8988T (cell line): ENCODE results near the gene MICAL3.
"Not testable (repeated sequence)": the region's sequence is repeated elsewhere in the genome, so short reads cannot be mapped to it uniquely, and the experiment has no call there.

Source experiments
- DNase-seq: peaks from one replicate; pipeline ENCODE4 v3.0.0; 2011

Gene MICAL3

GRCh38 chr22:18059991-18060390 is 35.6 kb upstream of the MICAL3 start:
- DNase-seq: no peak

DNA sequence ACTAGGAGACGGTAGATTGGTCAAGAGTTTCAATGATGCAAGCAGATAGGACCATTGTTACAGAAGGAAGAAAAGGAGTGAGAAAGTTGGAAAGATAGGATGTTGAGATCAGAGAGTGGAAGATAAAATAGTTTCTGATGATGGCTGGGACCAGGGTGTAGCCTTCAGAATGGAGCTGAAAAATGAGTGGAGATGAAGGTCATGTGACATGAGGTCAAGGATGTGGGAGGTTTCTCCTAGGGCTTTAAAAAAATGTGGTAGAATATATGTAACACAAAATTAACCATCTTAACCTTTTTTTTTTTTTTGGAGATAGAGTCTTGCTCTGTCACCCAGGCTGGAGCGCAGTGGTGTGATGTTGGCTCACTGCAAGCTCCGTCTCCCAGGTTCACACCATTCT is 35.1 kb upstream of the MICAL3 start:
- DNase-seq: no peak

- DNase-seq: no peak
These were observed 34.7 kb upstream of the MICAL3 start for GRCh38 chr22:18059094-18059417.

- DNase-seq: no peak
These were observed 34.2 kb upstream of the MICAL3 start for GRCh38 chr22:18058371-18059093.

GRCh38 chr22:18057568-18058209 is 33.3 kb upstream of the MICAL3 start:
- no peak for DNase-seq

GRCh38 chr22:18056807-18057474 is 32.6 kb upstream of the MICAL3 start:
- DNase-seq: no peak

DNA sequence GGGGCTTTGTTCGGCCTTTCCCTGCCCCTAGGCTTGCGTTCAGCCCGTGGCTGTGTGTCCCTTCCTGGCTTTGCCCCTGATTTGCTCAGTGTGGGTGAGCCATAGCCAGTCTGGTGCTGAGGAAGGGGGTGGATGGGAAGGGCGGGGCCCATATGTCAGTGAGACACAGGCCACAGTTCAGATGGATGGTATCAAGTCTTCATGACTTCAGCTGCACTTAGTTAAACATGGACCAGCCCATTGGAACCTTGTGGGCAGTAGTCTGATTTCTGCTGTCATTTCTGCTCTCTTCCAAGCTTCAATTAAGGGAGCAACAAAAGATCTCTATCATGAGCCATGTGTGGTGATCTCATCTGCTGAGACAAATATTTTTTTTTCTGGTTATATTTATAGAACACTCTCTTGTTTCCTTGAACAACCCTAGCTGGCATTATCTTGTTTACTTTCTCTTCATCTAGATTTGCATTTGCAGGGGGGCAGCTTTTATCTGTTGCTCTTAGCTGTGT is 31.9 kb upstream of the MICAL3 start:
- no peak for DNase-seq

- DNase-seq: no peak
These were observed 31.3 kb upstream of the MICAL3 start for GRCh38 chr22:18055619-18056160.

DNA sequence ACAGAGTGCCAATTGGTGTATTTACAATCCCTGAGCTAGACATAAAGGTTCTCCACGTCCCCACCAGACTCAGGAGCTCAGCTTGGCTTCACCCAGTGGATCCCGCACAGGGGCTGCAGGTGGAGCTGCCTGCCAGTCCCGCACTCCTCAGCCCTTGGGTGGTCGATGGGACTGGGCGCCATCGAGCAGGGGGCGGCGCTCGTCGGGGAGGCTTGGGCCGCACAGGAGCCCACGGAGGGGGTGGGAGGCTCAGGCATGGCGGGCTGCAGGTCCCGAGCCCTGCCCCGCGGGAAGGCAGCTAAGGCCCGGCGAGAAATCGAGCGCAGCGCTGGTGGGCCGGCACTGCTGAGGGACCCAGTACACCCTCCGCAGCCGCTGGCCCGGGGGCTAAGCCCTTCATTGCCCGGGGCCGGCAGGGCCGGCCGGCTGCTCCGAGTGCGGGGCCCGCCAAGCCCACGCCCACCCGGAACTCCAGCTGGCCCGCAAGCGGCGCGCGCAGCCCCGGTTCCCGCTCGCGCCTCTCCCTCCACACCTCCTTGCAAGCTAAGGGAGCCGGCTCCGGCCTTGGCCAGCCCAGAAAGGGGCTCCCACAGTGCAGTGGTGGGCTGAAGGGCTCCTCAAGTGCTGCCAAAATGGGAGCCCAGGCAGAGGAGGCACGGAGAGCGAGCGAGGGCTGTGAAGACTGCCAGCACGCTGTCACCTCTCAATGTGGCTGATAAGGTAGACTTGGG is 29.0 kb upstream of the MICAL3 start:
- not testable (repeated sequence) for DNase-seq

DNA sequence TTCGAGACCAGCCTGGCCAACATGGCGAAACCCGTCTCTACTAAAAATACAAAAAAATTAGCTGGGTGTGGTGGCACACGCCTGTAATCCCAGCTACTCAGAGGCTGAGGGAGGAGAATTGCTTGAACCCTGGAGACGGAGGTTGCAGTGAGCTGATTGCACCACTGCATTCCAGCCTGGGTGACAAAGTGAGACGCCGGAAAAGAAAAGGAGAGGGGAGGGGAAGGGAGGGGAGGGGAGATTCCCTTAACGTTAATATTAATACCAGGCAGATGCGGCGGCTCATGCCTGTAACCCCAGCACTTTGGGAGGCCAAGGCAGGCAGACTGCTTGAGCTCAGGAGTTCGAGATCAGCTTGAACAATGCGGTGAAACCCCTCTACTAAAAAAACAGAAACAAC is 26.8 kb upstream of the MICAL3 start:
- not testable (repeated sequence) for DNase-seq

DNA sequence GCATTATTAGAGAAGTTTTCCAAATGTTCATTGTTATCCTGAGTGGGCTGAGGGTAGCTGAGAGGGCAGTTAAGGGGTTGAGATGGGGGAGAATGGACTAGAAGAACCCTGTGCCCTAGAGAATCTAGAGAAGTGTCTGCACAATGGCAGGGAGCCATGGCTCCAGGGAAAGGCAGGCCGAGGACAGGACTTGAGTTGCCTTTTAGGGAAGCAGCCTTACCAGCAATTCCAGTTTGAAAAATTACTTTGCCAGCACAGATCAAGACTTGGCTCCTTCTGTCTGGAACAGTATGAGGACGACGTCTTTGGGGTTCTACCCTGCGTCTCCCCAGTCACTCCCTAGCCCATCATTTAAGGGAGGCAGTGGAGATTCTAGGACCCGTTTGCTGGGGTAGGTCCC is 25.7 kb upstream of the MICAL3 start:
- DNase-seq: no peak

GRCh38 chr22:18048441-18048898 is 24.1 kb upstream of the MICAL3 start:
- no peak for DNase-seq

DNA sequence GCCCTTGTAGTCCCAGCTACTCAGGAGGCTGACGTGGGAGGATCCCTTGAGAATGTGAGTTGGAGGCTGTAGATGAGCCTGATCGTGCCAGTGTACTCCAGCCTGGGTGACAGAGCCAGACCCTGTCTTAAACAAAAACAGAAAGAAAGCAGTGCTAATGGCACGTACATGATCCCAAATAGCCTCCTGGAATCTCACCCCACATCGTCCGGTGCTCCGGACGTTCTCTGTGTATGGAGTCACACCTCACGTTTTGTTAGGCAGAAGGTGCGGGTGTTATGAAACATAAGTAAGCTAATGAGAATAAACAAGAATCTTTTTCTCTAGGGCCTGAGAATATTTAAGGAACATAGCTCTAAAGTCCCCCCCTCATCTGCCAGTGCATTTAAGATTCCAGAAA is 23.7 kb upstream of the MICAL3 start:
- no peak for DNase-seq

DNA sequence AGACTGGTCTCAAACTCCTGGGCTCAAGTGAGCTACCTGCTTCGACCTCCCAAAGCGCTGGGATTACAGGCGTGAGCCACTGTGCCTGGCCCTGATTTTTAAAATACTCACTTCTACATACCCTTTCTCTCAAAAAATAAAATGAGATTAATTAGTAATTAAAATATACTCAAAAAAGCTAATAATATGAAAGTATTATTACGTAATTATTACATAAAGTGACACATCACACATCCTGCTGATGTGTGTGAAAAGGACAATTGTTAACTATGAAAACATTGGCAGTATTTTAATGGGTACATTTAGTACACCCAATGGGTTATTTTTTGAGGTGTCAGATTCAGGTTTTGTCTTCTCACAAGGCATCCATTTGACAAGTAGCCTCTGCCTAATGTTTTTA is 21.4 kb upstream of the MICAL3 start:
- no peak for DNase-seq

GRCh38 chr22:18044548-18045271 is 20.3 kb upstream of the MICAL3 start:
- no peak for DNase-seq

GRCh38 chr22:18042685-18043084 is 18.3 kb upstream of the MICAL3 start:
- DNase-seq: no peak

DNA sequence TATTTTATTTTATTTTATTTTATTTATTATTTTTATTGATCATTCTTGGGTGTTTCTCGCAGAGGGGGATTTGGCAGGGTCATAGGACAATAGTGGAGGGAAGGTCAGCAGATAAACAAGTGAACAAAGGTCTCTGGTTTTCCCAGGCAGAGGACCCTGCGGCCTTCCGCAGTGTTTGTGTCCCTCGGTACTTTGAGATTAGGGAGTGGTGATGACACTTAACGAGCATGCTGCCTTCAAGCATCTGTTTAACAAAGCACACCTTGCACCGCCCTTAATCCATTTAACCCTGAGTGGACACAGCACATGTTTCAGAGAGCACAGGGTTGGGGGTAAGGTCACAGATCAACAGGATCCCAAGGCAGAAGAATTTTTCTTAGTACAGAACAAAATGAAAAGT is 16.5 kb upstream of the MICAL3 start:
- not testable (repeated sequence) for DNase-seq

- no peak for DNase-seq
These were observed 11.4 kb upstream of the MICAL3 start for GRCh38 chr22:18035751-18036150.

DNA sequence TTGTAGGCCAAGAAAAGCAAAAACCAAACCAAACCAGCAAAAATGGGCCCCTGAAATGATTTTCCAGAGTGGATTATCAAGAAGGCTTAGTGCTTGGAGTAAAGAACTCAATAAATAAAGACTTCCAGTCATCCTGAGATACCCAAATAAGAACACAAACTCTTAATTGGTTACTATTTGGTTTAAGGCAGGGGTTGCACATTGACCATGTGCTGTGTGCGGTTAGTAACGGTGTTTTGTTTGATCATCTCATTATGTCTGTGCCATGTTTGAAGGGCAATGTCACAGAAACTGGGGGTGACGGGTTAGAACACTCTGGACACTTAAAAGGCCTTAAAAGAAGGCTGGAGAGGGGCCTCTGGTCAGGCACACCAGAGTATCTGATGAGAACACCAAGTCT is 9.7 kb upstream of the MICAL3 start:
- no peak for DNase-seq

DNA sequence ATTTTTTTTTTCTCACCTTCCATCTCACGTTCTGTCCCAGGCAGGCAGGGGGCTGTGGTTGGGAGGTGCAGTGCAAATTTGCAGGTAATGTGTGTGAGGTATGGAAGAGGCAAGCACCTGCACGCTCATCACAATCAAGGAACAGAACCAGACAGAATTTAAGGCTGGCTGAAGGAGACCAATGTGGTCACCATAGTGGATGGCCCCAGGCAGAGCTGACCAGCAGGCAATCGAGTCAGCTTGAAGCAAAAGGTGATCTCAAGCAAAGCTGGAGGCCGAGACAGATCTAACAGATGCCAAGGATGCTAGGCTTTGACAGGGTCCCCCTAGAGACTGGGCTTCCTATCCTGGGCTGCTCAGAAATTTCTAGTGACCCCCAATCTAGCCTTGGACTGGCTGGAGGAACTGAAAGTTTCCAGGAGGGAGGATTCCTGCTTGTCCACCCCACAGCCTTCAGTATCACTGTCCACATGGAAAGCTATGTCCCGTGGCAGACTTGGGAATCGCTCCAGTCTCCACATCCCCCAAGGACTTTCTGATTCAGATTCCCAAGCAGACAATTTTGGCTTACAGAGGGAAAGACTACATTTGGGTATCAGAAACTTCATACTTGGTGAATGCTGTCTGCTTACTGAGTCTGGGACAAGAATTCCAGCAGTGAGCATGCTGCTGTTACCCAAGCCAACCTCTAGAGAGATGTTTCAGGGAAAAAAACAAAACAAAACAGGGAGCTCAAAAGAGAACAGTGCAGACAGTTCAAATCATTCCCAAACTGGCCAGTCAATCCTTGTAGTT is 9.0 kb upstream of the MICAL3 start:
- no peak for DNase-seq

DNA sequence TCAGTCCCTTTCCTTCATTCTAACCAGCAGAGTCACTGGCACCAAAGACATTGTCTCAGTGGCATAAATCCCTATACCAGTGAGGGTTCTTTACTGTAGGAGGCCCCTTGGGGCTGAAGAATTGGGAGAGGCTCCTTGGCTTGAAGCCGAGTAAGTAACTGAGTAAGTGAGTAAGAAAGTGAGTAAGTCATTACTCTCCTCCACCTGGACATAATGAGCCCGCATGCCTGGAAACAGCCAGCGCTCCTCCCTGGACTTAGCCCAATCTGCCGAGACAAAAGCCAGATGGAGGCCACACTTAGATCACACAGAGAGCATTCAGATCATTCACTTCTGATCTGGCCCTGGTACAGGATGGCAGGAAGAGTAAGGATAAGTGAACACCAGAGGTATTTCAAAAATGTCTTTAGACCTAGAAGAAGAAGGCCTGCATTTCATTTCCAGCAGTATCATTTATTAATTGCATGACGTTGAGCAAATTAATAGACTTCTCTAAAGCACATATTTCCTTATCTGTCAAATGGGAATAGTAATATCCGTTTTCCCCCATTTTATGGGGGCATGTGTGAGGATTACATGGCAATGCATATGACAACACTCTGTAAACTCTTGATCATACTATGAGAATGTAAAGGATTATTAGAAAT is 8.2 kb upstream of the MICAL3 start:
- DNase-seq: no peak
